ENCODE data around the gene LDLRAD3.

DNA sequence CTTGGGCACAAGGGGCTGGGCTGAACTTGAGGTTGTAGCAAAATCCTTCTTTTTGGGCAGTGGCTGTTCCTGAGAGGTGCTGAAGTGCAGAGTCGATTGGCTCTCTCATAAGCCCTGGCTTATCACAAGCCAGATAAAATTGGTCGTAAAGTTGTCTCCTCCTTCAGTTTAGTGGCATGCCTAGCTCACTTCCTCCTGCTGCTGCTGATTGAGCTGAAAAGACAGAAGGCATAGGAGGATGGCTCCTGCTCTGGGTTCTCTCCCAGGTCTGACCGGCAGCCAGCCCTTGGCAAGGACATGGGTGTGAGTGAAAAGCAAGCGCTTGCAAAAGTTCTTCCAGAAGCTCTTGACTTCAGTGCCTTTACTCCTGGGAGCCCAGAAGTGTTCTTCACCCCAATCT is 83.9 kb downstream of the LDLRAD3 start:
- TF ChIP-seq, protein P1, sequence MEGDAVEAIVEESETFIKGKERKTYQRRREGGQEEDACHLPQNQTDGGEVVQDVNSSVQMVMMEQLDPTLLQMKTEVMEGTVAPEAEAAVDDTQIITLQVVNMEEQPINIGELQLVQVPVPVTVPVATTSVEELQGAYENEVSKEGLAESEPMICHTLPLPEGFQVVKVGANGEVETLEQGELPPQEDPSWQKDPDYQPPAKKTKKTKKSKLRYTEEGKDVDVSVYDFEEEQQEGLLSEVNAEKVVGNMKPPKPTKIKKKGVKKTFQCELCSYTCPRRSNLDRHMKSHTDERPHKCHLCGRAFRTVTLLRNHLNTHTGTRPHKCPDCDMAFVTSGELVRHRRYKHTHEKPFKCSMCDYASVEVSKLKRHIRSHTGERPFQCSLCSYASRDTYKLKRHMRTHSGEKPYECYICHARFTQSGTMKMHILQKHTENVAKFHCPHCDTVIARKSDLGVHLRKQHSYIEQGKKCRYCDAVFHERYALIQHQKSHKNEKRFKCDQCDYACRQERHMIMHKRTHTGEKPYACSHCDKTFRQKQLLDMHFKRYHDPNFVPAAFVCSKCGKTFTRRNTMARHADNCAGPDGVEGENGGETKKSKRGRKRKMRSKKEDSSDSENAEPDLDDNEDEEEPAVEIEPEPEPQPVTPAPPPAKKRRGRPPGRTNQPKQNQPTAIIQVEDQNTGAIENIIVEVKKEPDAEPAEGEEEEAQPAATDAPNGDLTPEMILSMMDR (IDR thresholded peaks at IDR 0.05), result no peak
- TF ChIP-seq POLR2A (IDR thresholded peaks at IDR 0.05), result no peak

All from uterus (tissue), 2 donors.